ENCODE results near the gene PRKD3. TPM values are rescaled to one million over a fixed set of nuclear protein-coding genes. Genes with fewer than 3 reads are reported as not detected.

PRKD3 gene
- total and polyA plus RNA-seq, 2 donors (not counting 3 experiments of a cell fraction or from before 2014, with no cell fraction given), result 14.9 to 47.3 TPM

GRCh38 chr2:37367984-37368383, 43.4 kb upstream of the PRKD3 start:
- Histone ChIP-seq H3K9me1 (replicated peaks; ENCODE audit: control insufficient read depth, extremely low read depth, insufficient read depth, low read length) (no peaks in the 10 kb centered on the region), H3K27me3 (ENCODE audit: control insufficient read depth in 2 of 2, insufficient read depth in 2 of 2, low read length in 2 of 2) (no peaks in the 10 kb centered on the region), H2AFZ (ENCODE audit: low read depth, low read length) (no peak overlapping the region), H3K79me2 (ENCODE audit: control insufficient read depth, insufficient read depth, low read length) (no peaks in the 10 kb centered on the region), H3K27ac (ENCODE audit: insufficient read depth, low read depth, low read length) (no peak overlapping the region), H4K20me1 (replicated peaks; ENCODE audit: control insufficient read depth, extremely low read depth, insufficient read depth, low read length) (no peaks in the 10 kb centered on the region), H3K9ac (replicated peaks; ENCODE audit: extremely low read depth, insufficient read depth, low read length) (no peak overlapping the region), H3K4me1 (ENCODE audit: control insufficient read depth, extremely low read depth, insufficient read depth, low read length) (no peaks in the 10 kb centered on the region), H3K9me3 (replicated peaks; ENCODE audit: control insufficient read depth, insufficient read depth, low read length) (no peaks in the 10 kb centered on the region), H3K4me2 (ENCODE audit: insufficient read depth, low read length) (no peak overlapping the region), H3K4me3 (replicated peaks in 1 of 3; ENCODE audit: insufficient read depth in 1 of 3, low read depth in 1 of 3, low read length in 3 of 3) (no peak overlapping the region), H3K36me3 (ENCODE audit: control insufficient read depth in 2 of 2, extremely low read depth in 1 of 2, insufficient read depth in 2 of 2, low read length in 2 of 2) (no peaks in the 10 kb centered on the region)
- DNase-seq (ENCODE audit: low read depth, low spot score) (no peak), FAIRE-seq (no peak)
- dilution Hi-C loops (cut with MboI; ENCODE audit: extremely low pct_ligation_motif_present, low sequenced_read_pairs), result no loop called here
- intact Hi-C loops (cut with micrococcal nuclease), result no loop called here
- TF ChIP-seq FOS (IDR thresholded peaks at IDR 0.05; ENCODE audit: borderline replicate concordance, insufficient read depth, low read length) (no peak), MYC (IDR thresholded peaks at IDR 0.05; ENCODE audit: low read depth, low read length) (no peak), CTCF (IDR thresholded peaks at IDR 0.05; ENCODE audit: extremely low read depth in 1 of 2, insufficient read depth in 1 of 2, low read depth in 1 of 2, low read length in 2 of 2) (no peak), JUN (IDR thresholded peaks at IDR 0.05; ENCODE audit: borderline replicate concordance, insufficient read depth, insufficient read length, low read depth) (no peak), MAX (IDR thresholded peaks at IDR 0.05; ENCODE audit: insufficient read depth, insufficient read length) (no peak), GATA2 (IDR thresholded peaks at IDR 0.05; ENCODE audit: insufficient read depth, insufficient read length, low read depth, low read length) (no peak), POLR2A (IDR thresholded peaks at IDR 0.05; ENCODE audit: low read depth, low read length) (no peak), EZH2 (IDR thresholded peaks at IDR 0.05; ENCODE audit: borderline replicate concordance, low read depth, low read length, severe bottlenecking) (no peak), POLR2AphosphoS5 (IDR thresholded peaks at IDR 0.05; ENCODE audit: insufficient read depth, low read depth, low read length) (no peak)
- ChIA-PET CTCF (interaction anchor here (0.9 to 1.4 kb wide), 2 partner anchors 9 to 25 kb away, joined by 3 read pairs; no protein-coding TSS in a partner anchor), POLR2A (no interaction called here)
- BruUV-seq (replicated peaks), result no TSS peak
